IPS-18a (cell line): Measurements from ENCODE around the gene HRH2.

ENCODE experiments used
- H3K27ac ChIP-seq: one replicate; pipeline ENCODE4 v1.5.1; 2013; ENCODE audit warnings: low read length
- H3K27me3 ChIP-seq: one replicate; pipeline ENCODE4 v1.6.1; 2013; ENCODE audit warnings: mild to moderate bottlenecking, low read length; ENCODE audit not compliant: control insufficient read depth, insufficient read depth
- H3K36me3 ChIP-seq: one replicate; pipeline ENCODE4 v1.6.1; 2013; ENCODE audit warnings: low read depth, low read length; ENCODE audit not compliant: control insufficient read depth
- H3K4me1 ChIP-seq: one replicate; pipeline ENCODE4 v1.6.1; 2013; ENCODE audit warnings: low read depth, low read length; ENCODE audit not compliant: control insufficient read depth
- H3K4me3 ChIP-seq: one replicate; pipeline ENCODE4 v1.5.1; 2013; ENCODE audit warnings: low read length
- H3K9ac ChIP-seq: one replicate; pipeline ENCODE4 v1.6.1; 2013; ENCODE audit warnings: mild to moderate bottlenecking, low read length, moderate library complexity
- H3K9me3 ChIP-seq: one replicate; pipeline ENCODE4 v1.6.1; 2013; ENCODE audit warnings: low read depth, low read length; ENCODE audit not compliant: control insufficient read depth

HRH2 gene

GRCh38 chr5:175679411-175679810, 21.5 kb downstream of the HRH2 start:
- Histone ChIP-seq H3K27me3 (no peaks in the 10 kb centered on the region), H3K9me3 (no peaks in the 10 kb centered on the region), H3K9ac (no peak overlapping the region), H3K4me3 (no peak overlapping the region), H3K4me1 (no peaks in the 10 kb centered on the region), H3K36me3 (peaks cover 4% of the 10 kb centered on the region), H3K27ac (no peak overlapping the region)

GRCh38 chr5:175680020-175680419, 22.1 kb downstream of the HRH2 start:
- H3K27ac ChIP-seq = no peak overlapping the region
- H3K4me1 ChIP-seq = no peaks in the 10 kb centered on the region
- H3K27me3 ChIP-seq = no peaks in the 10 kb centered on the region
- peaks cover 4% of the 10 kb centered on the region for H3K36me3 ChIP-seq
- no peaks in the 10 kb centered on the region for H3K9me3 ChIP-seq
- H3K4me3 ChIP-seq = no peak overlapping the region
- H3K9ac ChIP-seq = no peak overlapping the region

- Histone ChIP-seq H3K9me3 (no peaks in the 10 kb centered on the region), H3K4me1 (no peaks in the 10 kb centered on the region), H3K27me3 (no peaks in the 10 kb centered on the region), H3K36me3 (peaks cover 4% of the 10 kb centered on the region), H3K4me3 (no peak overlapping the region), H3K27ac (no peak overlapping the region), H3K9ac (no peak overlapping the region)
Observed at GRCh38 chr5:175680463-175680862, 22.6 kb downstream of the HRH2 start.

DNA sequence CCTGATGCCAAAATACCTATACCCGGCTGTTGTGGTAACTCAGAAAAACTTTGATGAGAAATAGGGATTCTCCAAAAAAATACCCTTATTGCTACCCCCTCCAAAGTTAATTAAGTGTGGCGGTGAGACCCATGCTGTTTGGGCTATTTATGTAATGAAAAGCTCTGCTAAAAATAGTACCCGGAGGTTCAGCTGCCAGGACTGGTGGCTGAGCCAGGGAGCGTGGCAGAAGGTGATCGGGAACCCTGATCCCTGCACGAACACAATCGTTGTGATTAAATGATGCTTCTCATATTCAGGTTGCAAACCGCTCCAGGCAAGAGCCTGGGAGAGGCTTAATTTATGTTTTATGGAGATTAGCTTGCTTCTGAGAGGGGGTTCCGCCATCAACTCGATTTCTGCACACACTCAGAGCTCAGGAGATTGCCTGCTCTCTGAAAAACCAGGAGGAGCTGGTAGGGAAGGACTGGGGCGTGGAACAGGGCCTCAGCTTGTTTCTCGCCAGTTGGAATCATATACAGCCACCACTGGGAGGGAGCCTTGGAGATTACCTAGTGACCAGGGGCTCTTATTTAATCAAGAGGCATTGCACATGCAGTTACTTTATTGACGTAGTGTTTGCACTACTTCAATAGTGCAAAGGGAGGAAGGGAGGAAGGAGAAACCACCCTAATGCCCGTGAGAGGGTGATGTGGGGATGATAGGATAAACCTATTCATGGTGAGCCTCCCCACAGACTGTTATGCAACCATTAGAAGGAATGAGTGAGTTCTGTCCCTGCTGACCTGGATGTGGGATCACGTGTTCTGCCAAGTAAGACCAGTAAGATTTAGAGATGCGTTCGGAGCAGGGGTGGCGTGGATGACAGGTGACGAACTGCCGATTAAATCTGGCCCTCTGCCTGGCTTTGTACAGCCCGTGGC, 23.4 kb downstream of the HRH2 start:
- Histone ChIP-seq H3K9ac (no peak overlapping the region), H3K36me3 (peaks cover 4% of the 10 kb centered on the region), H3K27ac (no peak overlapping the region), H3K9me3 (no peaks in the 10 kb centered on the region), H3K27me3 (no peaks in the 10 kb centered on the region), H3K4me1 (no peaks in the 10 kb centered on the region), H3K4me3 (no peak overlapping the region)

GRCh38 chr5:175681968-175682340, 24.1 kb downstream of the HRH2 start:
- Histone ChIP-seq H3K9me3 (no peaks in the 10 kb centered on the region), H3K27me3 (no peaks in the 10 kb centered on the region), H3K9ac (no peak overlapping the region), H3K27ac (no peak overlapping the region), H3K4me3 (no peak overlapping the region), H3K4me1 (no peaks in the 10 kb centered on the region), H3K36me3 (peaks cover 4% of the 10 kb centered on the region)

DNA sequence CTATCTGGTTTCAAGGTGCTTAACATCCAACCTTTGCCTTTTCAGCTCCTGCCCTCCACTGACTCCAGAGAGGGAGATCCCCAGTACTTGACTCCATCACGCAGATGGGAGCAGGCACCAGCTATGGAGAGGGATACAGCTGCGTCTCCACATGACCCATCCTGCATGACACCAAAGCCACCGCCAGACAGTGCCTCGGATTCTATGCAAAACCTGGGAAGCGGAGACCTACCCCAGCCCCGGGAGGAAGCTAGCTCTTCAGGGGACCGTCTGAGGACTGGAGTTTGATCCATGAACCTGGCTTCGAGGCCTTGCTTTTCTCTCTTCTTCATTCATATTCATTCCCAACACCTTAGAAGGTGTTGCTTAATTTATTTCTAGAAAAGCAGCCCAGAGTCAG, 24.8 kb downstream of the HRH2 start:
- Histone ChIP-seq H3K4me3 (no peak overlapping the region), H3K4me1 (no peaks in the 10 kb centered on the region), H3K36me3 (peaks cover 4% of the 10 kb centered on the region), H3K27ac (no peak overlapping the region), H3K27me3 (no peaks in the 10 kb centered on the region), H3K9me3 (no peaks in the 10 kb centered on the region), H3K9ac (no peak overlapping the region)

DNA sequence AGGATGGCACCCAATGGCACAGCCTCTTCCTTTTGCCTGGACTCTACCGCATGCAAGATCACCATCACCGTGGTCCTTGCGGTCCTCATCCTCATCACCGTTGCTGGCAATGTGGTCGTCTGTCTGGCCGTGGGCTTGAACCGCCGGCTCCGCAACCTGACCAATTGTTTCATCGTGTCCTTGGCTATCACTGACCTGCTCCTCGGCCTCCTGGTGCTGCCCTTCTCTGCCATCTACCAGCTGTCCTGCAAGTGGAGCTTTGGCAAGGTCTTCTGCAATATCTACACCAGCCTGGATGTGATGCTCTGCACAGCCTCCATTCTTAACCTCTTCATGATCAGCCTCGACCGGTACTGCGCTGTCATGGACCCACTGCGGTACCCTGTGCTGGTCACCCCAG, 25.4 kb downstream of the HRH2 start:
- H3K27me3 ChIP-seq = no peaks in the 10 kb centered on the region
- no peak overlapping the region for H3K9ac ChIP-seq
- no peak overlapping the region for H3K27ac ChIP-seq
- H3K4me3 ChIP-seq = no peak overlapping the region
- peaks cover 4% of the 10 kb centered on the region for H3K36me3 ChIP-seq
- H3K9me3 ChIP-seq = no peaks in the 10 kb centered on the region
- no peaks in the 10 kb centered on the region for H3K4me1 ChIP-seq

DNA sequence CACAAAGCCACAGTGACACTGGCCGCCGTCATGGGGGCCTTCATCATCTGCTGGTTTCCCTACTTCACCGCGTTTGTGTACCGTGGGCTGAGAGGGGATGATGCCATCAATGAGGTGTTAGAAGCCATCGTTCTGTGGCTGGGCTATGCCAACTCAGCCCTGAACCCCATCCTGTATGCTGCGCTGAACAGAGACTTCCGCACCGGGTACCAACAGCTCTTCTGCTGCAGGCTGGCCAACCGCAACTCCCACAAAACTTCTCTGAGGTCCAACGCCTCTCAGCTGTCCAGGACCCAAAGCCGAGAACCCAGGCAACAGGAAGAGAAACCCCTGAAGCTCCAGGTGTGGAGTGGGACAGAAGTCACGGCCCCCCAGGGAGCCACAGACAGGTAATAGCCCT, 26.1 kb downstream of the HRH2 start:
- Histone ChIP-seq H3K27ac (no peak overlapping the region), H3K27me3 (no peaks in the 10 kb centered on the region), H3K4me1 (no peaks in the 10 kb centered on the region)

DNA sequence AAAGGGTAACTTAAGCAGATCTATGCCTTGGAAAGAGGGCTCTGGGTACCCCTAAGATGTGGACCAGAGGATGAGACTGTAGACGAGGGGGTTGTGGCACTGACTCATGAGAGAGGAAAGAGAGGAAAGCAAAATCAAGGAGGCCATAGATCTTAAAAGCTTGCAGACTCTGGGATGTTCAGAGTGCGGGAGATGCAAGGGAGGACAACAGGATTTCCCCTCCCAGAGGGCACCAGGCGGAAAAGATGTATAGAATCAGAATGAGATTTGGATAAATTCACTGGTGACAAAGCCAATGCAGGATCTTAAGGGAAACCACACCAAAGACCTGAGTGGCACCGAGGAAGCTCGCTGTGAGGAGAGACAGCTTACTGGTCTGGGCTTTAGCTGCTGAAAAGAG, 27.1 kb downstream of the HRH2 start:
- Histone ChIP-seq H3K27ac (no peak overlapping the region), H3K27me3 (no peaks in the 10 kb centered on the region), H3K4me3 (no peak overlapping the region), H3K4me1 (no peaks in the 10 kb centered on the region), H3K36me3 (peaks cover 4% of the 10 kb centered on the region), H3K9me3 (no peaks in the 10 kb centered on the region), H3K9ac (no peak overlapping the region)

More for the DNA sequence above, 26.1 kb downstream of the HRH2 start:
- Histone ChIP-seq H3K36me3 (peaks cover 4% of the 10 kb centered on the region), H3K9ac (no peak overlapping the region), H3K9me3 (no peaks in the 10 kb centered on the region), H3K4me3 (no peak overlapping the region)

GRCh38 chr5:175685701-175686350, 28.0 kb downstream of the HRH2 start:
- Histone ChIP-seq H3K4me1 (no peaks in the 10 kb centered on the region), H3K9me3 (no peaks in the 10 kb centered on the region), H3K36me3 (peaks cover 4% of the 10 kb centered on the region), H3K9ac (no peak overlapping the region), H3K4me3 (no peak overlapping the region), H3K27ac (no peak overlapping the region), H3K27me3 (no peaks in the 10 kb centered on the region)

- Histone ChIP-seq H3K36me3 (peaks cover 4% of the 10 kb centered on the region), H3K27me3 (no peaks in the 10 kb centered on the region)
Observed at GRCh38 chr5:175686396-175686795, 28.5 kb downstream of the HRH2 start.

DNA sequence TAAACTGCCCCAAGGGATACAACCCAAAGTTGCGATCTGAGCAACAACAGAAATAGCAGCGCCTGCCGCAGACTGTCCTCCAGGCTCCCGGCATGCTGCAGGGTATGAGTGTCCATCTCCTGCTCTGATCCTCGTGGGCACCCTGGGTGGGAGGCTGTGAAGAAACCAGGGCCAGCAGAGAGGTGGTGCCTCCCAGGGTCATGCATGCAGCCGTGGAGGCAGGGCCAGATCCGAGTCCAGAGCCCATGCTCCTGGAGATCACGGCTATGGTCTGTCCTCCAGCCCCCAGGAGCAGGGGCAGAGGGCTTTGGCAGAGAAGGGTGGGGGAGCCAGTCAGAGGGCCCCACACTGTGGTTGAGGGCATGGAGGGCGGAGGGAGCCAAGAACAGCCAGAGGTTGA, 29.0 kb downstream of the HRH2 start:
- no peak overlapping the region for H3K27ac ChIP-seq
- H3K27me3 ChIP-seq = no peaks in the 10 kb centered on the region
- no peaks in the 10 kb centered on the region for H3K9me3 ChIP-seq
- no peaks in the 10 kb centered on the region for H3K4me1 ChIP-seq
- peaks cover 4% of the 10 kb centered on the region for H3K36me3 ChIP-seq
- H3K9ac ChIP-seq = no peak overlapping the region
- no peak overlapping the region for H3K4me3 ChIP-seq

More at GRCh38 chr5:175686396-175686795, 28.5 kb downstream of the HRH2 start:
- Histone ChIP-seq H3K4me3 (no peak overlapping the region), H3K4me1 (no peaks in the 10 kb centered on the region), H3K27ac (no peak overlapping the region), H3K9me3 (no peaks in the 10 kb centered on the region), H3K9ac (no peak overlapping the region)
